Activated effector memory CD4-positive, alpha-beta T cell treated with anti-CD3 and anti-CD28 coated beads, Interleukin-2, amount 50 U/mL, for 16 hours (primary cell): Measurements from ENCODE around the gene RSRC1.
"Not testable (repeated sequence)": the region's sequence is repeated elsewhere in the genome, so short reads cannot be mapped to it uniquely, and the experiment has no call there.

ENCODE experiments used
- DNase-seq: peaks from one replicate; pipeline ENCODE4 v3.0.0-alpha.2; 2020

The RSRC1 gene

DNA sequence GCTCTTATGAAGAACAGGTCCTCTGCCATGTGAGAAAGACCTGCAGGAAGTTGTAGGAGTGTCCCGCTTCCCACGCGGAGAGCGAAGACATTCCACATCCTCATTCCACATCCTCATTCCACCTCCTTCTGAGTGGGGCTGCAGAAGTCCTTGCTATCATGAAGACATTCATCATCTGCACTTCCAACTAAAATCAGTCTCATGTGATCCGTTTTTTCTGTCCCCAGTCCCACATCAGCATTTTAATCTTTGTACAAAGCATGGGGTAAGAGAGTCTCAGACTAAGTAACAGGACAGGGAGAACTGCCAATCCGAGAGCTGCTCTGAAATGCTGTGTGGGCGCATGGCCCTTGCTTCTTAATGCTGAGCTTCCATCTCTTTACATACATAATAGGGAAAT lies 227.2 kb downstream of the RSRC1 start:
- DNase-seq = no peak

- no peak for DNase-seq
Observed at GRCh38 chr3:158339638-158340037, 229.7 kb downstream of the RSRC1 start.

DNA sequence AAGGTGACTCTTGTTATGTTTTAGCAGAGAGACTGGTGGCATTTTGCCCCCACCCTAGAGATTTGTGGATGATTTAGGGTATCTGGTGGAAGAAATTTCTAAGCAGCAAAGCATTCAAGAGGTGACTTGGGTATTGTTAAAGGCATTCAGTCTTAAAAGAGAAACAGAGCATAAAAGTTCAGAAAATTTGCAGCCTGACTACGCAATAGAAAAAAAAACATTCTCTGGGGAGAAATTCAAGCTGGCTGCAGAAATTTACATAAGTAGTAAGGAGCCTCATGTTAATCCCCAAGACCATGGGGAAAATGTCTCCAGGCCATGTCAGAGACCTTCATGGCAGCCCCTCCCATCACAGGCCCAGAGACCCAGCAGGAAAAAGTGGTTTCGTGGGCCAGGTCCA lies 231.1 kb downstream of the RSRC1 start:
- DNase-seq = not testable (repeated sequence)

DNA sequence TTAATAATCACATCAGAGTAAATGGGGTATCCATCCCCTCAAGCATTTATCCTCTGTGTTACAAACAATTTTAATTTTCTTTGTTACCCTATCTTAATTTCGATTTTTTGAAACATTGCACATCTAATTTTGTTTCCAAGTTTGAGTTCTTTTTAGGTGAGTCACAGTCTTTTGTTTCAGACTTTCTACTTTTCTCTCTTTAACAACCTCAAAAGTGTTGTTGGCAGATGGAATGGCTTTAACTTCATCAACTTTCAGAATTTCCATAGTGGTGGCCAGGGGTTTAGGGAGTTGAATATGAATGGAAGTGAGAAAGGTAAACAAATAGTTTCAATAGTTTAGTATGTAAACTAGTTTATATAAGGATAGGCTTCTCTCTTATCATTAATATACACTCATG lies 238.1 kb downstream of the RSRC1 start:
- no peak for DNase-seq

GRCh38 chr3:158350971-158351370 lies 241.1 kb downstream of the RSRC1 start:
- DNase-seq = no peak

GRCh38 chr3:158352551-158352950 lies 242.7 kb downstream of the RSRC1 start:
- DNase-seq = no peak

DNA sequence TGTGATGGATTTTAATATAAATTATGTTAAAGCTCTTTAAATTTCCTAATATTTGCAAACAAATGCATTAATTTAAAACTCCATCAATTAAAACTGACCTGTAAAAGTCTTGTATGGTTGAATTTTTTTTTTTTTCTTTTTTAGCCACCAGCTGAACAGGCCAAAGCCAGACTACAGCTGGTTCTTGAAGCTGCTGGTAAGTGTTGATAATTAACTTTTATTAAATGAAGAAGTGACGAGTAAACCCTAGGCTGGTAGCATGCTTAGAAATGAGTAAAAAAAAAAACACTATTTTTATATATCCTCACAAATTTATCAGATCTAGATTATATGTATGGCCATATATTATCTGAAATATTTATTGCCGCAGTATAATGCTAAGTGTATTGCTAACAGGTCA lies 244.8 kb downstream of the RSRC1 start:
- DNase-seq = no peak

- no peak for DNase-seq
Observed at GRCh38 chr3:158355623-158356588, 246.0 kb downstream of the RSRC1 start.

GRCh38 chr3:158359339-158359738 lies 249.4 kb downstream of the RSRC1 start:
- DNase-seq = no peak

GRCh38 chr3:158360756-158361448 lies 251.0 kb downstream of the RSRC1 start:
- DNase-seq = no peak

GRCh38 chr3:158368271-158368670 lies 258.4 kb downstream of the RSRC1 start:
- DNase-seq = no peak

DNA sequence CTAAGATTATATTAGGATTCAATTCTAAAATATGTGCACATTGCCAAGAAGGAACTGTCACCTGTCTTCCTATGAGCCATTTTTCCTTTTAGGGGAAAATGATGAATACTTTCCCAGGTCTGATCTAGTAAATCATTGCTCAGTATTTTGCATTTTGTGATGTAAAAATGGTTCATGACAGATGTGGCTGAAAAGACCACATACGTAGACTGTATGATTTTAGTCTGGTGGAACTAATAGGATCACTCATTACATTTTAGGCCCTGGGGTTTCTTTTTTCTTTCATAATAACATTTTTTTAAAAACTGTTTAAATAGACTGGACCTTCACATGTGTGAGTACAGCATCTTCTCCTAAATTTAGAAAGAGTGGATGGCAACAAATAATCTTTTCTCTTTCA lies 259.4 kb downstream of the RSRC1 start:
- DNase-seq = no peak

GRCh38 chr3:158379517-158379916 lies 269.6 kb downstream of the RSRC1 start:
- DNase-seq = no peak

GRCh38 chr3:158381262-158381868 lies 271.5 kb downstream of the RSRC1 start:
- no peak for DNase-seq

GRCh38 chr3:158382479-158382878 lies 272.6 kb downstream of the RSRC1 start:
- DNase-seq = no peak

- no peak for DNase-seq
Observed at GRCh38 chr3:158384019-158384418, 274.1 kb downstream of the RSRC1 start.

DNA sequence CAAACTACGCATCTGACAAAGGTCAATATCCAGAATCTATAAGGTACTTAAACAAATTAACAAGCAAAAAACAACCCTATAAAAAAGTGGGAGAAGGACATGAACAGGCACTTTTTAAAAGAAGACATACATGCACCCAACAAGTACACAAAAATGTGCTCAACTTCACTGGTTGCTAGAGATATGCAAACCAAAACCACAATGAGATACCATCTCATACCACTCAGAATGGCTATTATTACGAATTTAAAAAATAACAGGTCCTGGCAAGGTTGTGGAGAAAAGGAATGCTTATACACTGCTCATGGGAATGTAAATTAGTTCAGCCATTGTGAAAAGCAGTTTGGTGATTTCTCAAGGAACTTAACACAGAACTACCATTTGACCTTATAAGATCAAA lies 285.5 kb downstream of the RSRC1 start:
- no peak for DNase-seq

GRCh38 chr3:158402590-158402989 lies 292.7 kb downstream of the RSRC1 start:
- DNase-seq = no peak

- no peak for DNase-seq
Observed at GRCh38 chr3:158403013-158403412, 293.1 kb downstream of the RSRC1 start.

DNA sequence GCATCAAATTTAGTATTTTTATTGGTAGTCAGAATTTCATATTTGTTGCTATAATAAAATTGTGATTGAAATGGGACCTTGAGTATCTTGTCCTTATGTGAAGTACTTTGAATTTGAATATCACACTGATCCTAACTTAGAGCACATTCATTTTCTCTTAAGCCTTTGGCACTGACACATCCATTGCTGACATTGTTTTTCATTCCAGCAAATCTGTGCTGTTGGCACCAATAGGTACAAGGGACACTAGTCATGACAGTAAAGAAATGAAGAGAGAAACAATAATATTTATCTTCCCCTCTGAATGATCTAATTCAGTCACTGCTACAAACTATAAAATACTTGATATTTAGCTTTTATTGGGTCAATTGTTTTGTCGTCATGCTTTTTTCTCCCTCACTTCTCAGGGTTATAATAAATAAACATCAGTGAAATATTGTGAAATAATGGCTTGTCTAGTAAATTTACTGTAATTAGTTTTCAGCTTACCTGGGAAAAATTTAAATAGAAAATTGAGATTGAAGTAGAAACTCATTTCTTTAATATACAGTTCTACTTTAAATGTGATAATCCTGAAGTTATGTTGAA lies 294.3 kb downstream of the RSRC1 start:
- no peak for DNase-seq

GRCh38 chr3:158405507-158405906 lies 295.6 kb downstream of the RSRC1 start:
- no peak for DNase-seq

DNA sequence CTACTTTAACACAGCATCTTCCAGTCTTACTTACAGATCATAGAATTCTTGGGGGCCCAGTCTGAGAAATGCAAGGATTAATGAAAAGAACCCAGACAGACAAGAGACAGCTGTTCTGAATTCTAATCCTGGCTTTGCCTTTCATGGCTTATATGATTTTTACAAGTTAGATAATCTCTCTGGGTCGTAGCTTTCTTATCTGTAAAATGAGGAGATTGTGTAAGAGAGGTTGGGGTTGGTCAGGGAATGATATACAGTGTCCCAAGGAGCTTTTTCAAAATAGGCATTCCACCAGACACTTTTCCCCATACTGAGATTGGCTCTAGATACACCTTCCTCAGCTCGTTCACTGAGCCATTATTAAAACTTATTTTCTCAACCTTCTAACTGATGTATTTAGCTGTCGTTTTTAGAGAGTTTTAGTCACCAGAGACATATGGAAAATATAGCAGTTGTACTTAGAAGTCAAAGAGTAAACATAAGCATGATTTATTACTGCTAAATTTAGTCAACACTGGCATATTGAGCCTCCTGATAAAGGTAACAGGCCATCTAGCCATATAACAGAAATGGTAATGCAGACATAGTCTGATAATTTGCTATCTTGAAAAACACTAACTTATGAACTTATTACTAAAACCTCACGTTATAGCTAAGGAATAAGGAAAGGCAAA lies 298.1 kb downstream of the RSRC1 start:
- no peak for DNase-seq

GRCh38 chr3:158408518-158408897 lies 298.6 kb downstream of the RSRC1 start:
- not testable (repeated sequence) for DNase-seq
